Mucosa of descending colon (tissue), 3 donors: ENCODE results near the gene ZNF18. TPM values are rescaled to one million over a fixed set of nuclear protein-coding genes. Genes with fewer than 3 reads are reported as not detected.
"Not testable (repeated sequence)": the region's sequence is repeated elsewhere in the genome, so short reads cannot be mapped to it uniquely, and the experiment has no call there.

ENCODE experiments used
- ATAC-seq: fragments of 200-7000 bp; cut with Tn5 transposase; one replicate; pipeline ENCODE4 v1.9.1; 2020; ENCODE audit warnings: mild to moderate bottlenecking, moderate library complexity
- DNase-seq, 3 donors: peaks; one replicate each; pipeline ENCODE4 v3.0.0-alpha.2; 2020
- H3K36me3 ChIP-seq: fragments of 200-600 bp; one replicate; pipeline ENCODE4 v1.8.0; 2021; ENCODE audit warnings: low read depth, mild to moderate bottlenecking
- H3K4me1 ChIP-seq: fragments of 200-600 bp; one replicate; pipeline ENCODE4 v1.8.0; 2021; ENCODE audit warnings: low read depth, mild to moderate bottlenecking
- H3K4me3 ChIP-seq: fragments of 200-600 bp; one replicate; pipeline ENCODE4 v1.8.0; 2021; ENCODE audit warnings: mild to moderate bottlenecking
- H3K9me3 ChIP-seq: fragments of 200-600 bp; one replicate; pipeline ENCODE4 v1.8.0; 2021; ENCODE audit warnings: mild to moderate bottlenecking
- CTCF ChIP-seq: fragments of 200-600 bp; IDR thresholded peaks from one replicate; pipeline ENCODE4 v1.8.0; 2022; ENCODE audit warnings: antibody characterized with exemption, mild to moderate bottlenecking
- intact Hi-C, 2 donors: fragments of 100-400 bp; cut with DNase I in 1 of 2; cut with micrococcal nuclease in 1 of 2; formaldehyde crosslinking; loops; one replicate each; pipeline versions ENCODE4 v1.11.0 to v1.11.1; 2022; cut with DNase I, micrococcal nuclease
- total RNA-seq, 3 donors: library from RNA; stranded (reverse); fragmentation: NEBNext Ultra II Directional in 2 of 3; extraction: Animal tissue kit (Norgen Biotek cat#: 25700) in 2 of 3; gene quantifications; one replicate each; pipeline versions ENCODE4 v1.2.1 to v1.2.4, GENCODE V29; 2021 to 2023
- donor health status: DM: no; HTN: no; CAD: no; lungs with moderate emphysema.
- donor health status: DM: no; HTN: no; CAD: no.
- donor health status: DM: no; HTN: yes; CAD: no.

ZNF18 gene
- total RNA-seq, 3 donors from 2014 or later: 7.1 to 9.4 (median 8.1) TPM

- Histone ChIP-seq H3K4me3 (no peak overlapping the region), H3K36me3 (no peaks in the 10 kb centered on the region), H3K9me3 (no peaks in the 10 kb centered on the region), H3K4me1 (peaks cover 6% of the 10 kb centered on the region)
- no peak for TF ChIP-seq CTCF
- intact Hi-C loops: loop anchor here in 1 of 2 donors (10.0 kb wide), 1 partner anchor 1112 kb away; no protein-coding TSS in a partner anchor
- ATAC-seq (no peak), DNase-seq (no peak)
Measured at GRCh38 chr17:11986179-11986941, 10.9 kb downstream of the ZNF18 start.

DNA sequence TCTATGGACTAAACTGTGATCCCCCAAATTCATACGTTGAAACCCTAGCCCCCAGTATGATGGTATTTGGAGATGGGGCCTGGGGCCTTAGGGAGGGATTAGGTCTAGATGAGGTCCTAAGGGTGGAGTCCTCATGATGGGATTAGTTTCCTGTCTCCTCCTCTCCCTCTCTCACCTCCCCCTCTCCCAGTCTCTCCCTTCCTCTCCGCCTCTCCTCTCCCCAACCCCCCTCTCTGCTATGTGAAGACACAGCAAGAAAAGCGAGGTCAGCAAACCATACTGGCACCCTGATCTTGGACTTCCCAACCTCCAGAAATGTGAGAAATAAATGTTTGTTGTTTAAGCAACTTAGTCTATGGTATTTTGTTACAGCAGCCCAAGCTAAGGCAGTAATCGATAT, 15.4 kb downstream of the ZNF18 start:
- intact Hi-C loops: loop anchor here in 1 of 2 donors (10.0 kb wide), 1 partner anchor 1107 kb away; no protein-coding TSS in a partner anchor
- TF ChIP-seq CTCF: no peak
- Histone ChIP-seq H3K4me1 (no peaks in the 10 kb centered on the region), H3K36me3 (peaks cover 6% of the 10 kb centered on the region), H3K4me3 (no peak overlapping the region), H3K9me3 (no peaks in the 10 kb centered on the region)
- DNase-seq (no peak), ATAC-seq (no peak)

- Histone ChIP-seq H3K4me3 (no peak overlapping the region), H3K9me3 (no peaks in the 10 kb centered on the region), H3K36me3 (peaks cover 6% of the 10 kb centered on the region), H3K4me1 (no peaks in the 10 kb centered on the region)
- intact Hi-C loops: loop anchor here in 1 of 2 donors (10.0 kb wide), 1 partner anchor 1106 kb away; no protein-coding TSS in a partner anchor
- no peak for ATAC-seq
- no peak for TF ChIP-seq CTCF
- no peak for DNase-seq
Measured at GRCh38 chr17:11980813-11981212, 16.5 kb downstream of the ZNF18 start.

- no peaks in the 10 kb centered on the region for H3K9me3 ChIP-seq
- TF ChIP-seq CTCF: no peak
- intact Hi-C loops: loop anchor here in 1 of 2 donors (10.0 kb wide), 1 partner anchor 1105 kb away; no protein-coding TSS in a partner anchor
- ATAC-seq: no peak
- H3K4me3 ChIP-seq: no peak overlapping the region
- H3K36me3 ChIP-seq: peaks cover 6% of the 10 kb centered on the region
- no peaks in the 10 kb centered on the region for H3K4me1 ChIP-seq
- no peak for DNase-seq
Measured at GRCh38 chr17:11979795-11980194, 17.5 kb downstream of the ZNF18 start.

DNA sequence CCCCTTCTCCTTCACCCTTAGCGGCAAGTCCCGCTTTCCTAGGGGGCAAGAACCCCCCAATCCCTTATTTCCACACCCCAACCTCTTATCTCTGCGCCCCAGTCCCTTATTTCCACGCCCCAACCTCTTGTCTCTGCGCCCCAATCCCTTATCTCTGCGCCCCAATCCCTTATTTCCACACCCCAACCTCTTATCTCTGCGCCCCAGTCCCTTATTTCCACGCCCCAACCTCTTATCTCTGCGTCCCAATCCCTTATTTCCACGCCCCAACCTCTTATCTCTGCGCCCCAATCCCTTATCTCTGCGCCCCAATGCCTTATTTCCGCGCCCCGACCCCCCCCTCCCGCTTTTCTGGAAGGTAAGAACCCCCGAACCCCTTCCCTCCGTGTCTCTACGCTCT, 24.5 kb downstream of the ZNF18 start:
- H3K4me3 ChIP-seq, intact Hi-C loops, H3K4me1 ChIP-seq, H3K36me3 ChIP-seq, ATAC-seq, DNase-seq, H3K9me3 ChIP-seq: not testable (repeated sequence)

- intact Hi-C loops: no loop called here
- Histone ChIP-seq H3K4me1 (no peaks in the 10 kb centered on the region), H3K4me3 (no peak overlapping the region), H3K9me3 (peaks cover 25% of the 10 kb centered on the region), H3K36me3 (no peaks in the 10 kb centered on the region)
- TF ChIP-seq CTCF: no peak
- ATAC-seq (no peak), DNase-seq (no peak)
Measured at GRCh38 chr17:11969565-11969964, 27.7 kb downstream of the ZNF18 start.
